K562 (cell line): ENCODE measurements around the gene MRPL48. TPM values are rescaled to one million over a fixed set of nuclear protein-coding genes. Genes with fewer than 3 reads are reported as not detected.
A peak's percentile ranks its signal among the peaks of the same experiment; 100 is the strongest.

Experiments
- BRF1 ChIP-seq: IDR thresholded peaks from 3 replicates; pipeline ENCODE4 v1.6.1; 2011; ENCODE audit warnings: borderline replicate concordance, mild to moderate bottlenecking; ENCODE audit not compliant: insufficient read length; ENCODE audit errors: extremely low read depth
- NBN ChIP-seq: fragments of 450-650 bp; IDR thresholded peaks from 2 replicates; pipeline ENCODE4 v1.6.1; 2016; ENCODE audit warnings: low read depth, mild to moderate bottlenecking
- SIN3A ChIP-seq, 2 experiments: fragments of 150-350 bp in 1 of 2; IDR thresholded peaks; 2 replicates each; pipeline ENCODE4 v1.6.1; 2011 to 2016; ENCODE audit warnings: borderline replicate concordance in 2 of 2, low read depth in 2 of 2, low read length in 2 of 2, mild to moderate bottlenecking in 2 of 2, moderate library complexity in 2 of 2; ENCODE audit not compliant: control insufficient read depth in 1 of 2
- STAT5A ChIP-seq: IDR thresholded peaks from 2 replicates; pipeline ENCODE4 v1.6.1; 2012; ENCODE audit warnings: low read length, inconsistent platforms, borderline replicate concordance
- polyA plus RNA-seq, 8 experiments: library from polyadenylated mRNA; depleted of rRNA in 4 of 8; stranded (reverse) in 5 of 8; unstranded in 3 of 8; fragments of >200 nt; fragmentation: Nextera tagmentation in 2 of 8; fragmentation: Illumina TruSeq in 1 of 8; extraction: Ambion mirVana in 2 of 8; extraction: Trizol in 1 of 8; gene quantifications; 2 replicates each; pipeline versions ENCODE4 v1.2.1 to v1.2.3, GENCODE V29; 2011 to 2014; ENCODE audit warnings: inconsistent platforms in 1 of 8, missing spikeins in 1 of 8
- total RNA-seq, 7 experiments: library from RNA; depleted of rRNA in 6 of 7; stranded (reverse); fragments of >200 nt in 6 of 7; fragmentation: Illumina TruSeq in 2 of 7; extraction: Trizol in 2 of 7; gene quantifications; 2 replicates each; pipeline versions ENCODE4 v1.2.1 to v1.2.3, GENCODE V29; 2011 to 2021; ENCODE audit warnings: low replicate concordance in 1 of 7
- TF ChIP-seq, protein P1 (sequence below): fragments of 250-450 bp; sonication (Bioruptor Pico); IDR thresholded peaks from 2 replicates; pipeline ENCODE4 v1.5.0; 2020; ENCODE audit warnings: mild to moderate bottlenecking, borderline replicate concordance
- TF ChIP-seq, protein P2 (sequence below): fragments of 450-650 bp; IDR thresholded peaks from 2 replicates; pipeline ENCODE4 v1.6.1; 2016; ENCODE audit warnings: low read depth, mild to moderate bottlenecking, moderate library complexity
- TF ChIP-seq, protein P3 (sequence below): fragments of 450-650 bp; IDR thresholded peaks from 2 replicates; pipeline ENCODE4 v1.6.1; 2014; ENCODE audit warnings: low read depth, mild to moderate bottlenecking, moderate library complexity, borderline replicate concordance
- TF ChIP-seq, protein P4 (sequence below): fragments of 450-650 bp; IDR thresholded peaks from 2 replicates; pipeline ENCODE4 v1.6.1; 2018; ENCODE audit not compliant: partially characterized antibody
- TF ChIP-seq, protein P5 (sequence below), 2 experiments: fragments of 200-800 bp in 1 of 2; sonication (Bioruptor generic) in 1 of 2; sonication (generic) in 1 of 2; formaldehyde crosslinking in 1 of 2; IDR thresholded peaks in 1 of 2; conservative IDR thresholded peaks in 1 of 2; 2 replicates each; pipeline versions ENCODE4 v1.5.0 to v1.6.1; 2016 to 2020; ENCODE audit warnings: missing compliant biosample characterization in 1 of 2, missing genetic modification characterization in 1 of 2, missing genetic modification reagents in 1 of 2

MRPL48 gene
- total and polyA plus RNA-seq, 9 of the 15 experiments (the other 6 are each of a cell fraction or from before 2014, with no cell fraction given), result 66.0 to 237 (median 104) TPM

DNA sequence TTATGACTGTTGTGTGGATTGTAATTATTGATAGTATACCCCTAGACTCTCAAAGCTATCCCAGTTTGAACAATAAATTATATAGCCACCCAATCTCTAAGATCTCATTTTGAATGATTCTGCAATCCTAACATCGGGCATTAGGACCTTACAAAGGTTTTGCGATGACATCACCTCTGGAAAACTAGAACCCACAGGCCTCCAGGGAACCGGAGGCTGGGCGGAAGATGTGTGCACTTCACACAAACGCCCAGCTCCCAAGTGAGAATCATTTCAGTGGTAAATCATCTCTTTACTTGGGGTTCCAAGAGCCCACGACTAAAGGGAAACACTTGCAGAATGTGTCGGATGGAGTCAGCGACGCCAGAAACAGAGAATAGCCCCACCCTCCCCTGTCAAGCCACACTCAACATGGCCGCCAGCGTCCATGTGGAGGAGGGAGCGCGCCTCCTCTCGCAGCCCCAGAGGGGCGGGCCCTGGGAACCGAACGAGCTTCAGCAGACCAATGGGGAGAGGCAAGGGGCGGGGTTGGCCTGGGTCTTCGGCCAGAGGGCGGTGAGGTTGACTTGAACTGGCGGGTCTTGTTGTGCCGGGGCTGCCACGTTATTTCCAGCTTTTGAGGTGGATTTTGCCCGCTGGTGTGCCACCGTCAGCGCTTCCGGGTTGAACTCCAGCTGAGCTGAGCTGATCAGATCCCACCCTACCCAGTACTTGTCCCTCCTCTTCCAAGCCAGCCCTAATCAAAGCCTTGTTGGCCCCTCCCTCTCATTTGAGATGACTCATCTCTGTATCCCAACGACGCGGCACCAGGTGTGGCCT lies 8.4 kb upstream of the MRPL48 start (continued):
- TF ChIP-seq, protein P1, sequence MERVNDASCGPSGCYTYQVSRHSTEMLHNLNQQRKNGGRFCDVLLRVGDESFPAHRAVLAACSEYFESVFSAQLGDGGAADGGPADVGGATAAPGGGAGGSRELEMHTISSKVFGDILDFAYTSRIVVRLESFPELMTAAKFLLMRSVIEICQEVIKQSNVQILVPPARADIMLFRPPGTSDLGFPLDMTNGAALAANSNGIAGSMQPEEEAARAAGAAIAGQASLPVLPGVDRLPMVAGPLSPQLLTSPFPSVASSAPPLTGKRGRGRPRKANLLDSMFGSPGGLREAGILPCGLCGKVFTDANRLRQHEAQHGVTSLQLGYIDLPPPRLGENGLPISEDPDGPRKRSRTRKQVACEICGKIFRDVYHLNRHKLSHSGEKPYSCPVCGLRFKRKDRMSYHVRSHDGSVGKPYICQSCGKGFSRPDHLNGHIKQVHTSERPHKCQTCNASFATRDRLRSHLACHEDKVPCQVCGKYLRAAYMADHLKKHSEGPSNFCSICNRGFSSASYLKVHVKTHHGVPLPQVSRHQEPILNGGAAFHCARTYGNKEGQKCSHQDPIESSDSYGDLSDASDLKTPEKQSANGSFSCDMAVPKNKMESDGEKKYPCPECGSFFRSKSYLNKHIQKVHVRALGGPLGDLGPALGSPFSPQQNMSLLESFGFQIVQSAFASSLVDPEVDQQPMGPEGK (CRISPR knock-in tag), result no peak
- TF ChIP-seq, protein P2, sequence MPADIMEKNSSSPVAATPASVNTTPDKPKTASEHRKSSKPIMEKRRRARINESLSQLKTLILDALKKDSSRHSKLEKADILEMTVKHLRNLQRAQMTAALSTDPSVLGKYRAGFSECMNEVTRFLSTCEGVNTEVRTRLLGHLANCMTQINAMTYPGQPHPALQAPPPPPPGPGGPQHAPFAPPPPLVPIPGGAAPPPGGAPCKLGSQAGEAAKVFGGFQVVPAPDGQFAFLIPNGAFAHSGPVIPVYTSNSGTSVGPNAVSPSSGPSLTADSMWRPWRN, result 0 out of 2 replicates have a peak, but pooled peaks have one; percentile 22
- TF ChIP-seq, protein P3, sequence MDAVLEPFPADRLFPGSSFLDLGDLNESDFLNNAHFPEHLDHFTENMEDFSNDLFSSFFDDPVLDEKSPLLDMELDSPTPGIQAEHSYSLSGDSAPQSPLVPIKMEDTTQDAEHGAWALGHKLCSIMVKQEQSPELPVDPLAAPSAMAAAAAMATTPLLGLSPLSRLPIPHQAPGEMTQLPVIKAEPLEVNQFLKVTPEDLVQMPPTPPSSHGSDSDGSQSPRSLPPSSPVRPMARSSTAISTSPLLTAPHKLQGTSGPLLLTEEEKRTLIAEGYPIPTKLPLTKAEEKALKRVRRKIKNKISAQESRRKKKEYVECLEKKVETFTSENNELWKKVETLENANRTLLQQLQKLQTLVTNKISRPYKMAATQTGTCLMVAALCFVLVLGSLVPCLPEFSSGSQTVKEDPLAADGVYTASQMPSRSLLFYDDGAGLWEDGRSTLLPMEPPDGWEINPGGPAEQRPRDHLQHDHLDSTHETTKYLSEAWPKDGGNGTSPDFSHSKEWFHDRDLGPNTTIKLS, result peak; percentile 83
- TF ChIP-seq NBN, result 0 out of 2 replicates have a peak, but pooled peaks have one; percentile 53
- TF ChIP-seq, protein P4, sequence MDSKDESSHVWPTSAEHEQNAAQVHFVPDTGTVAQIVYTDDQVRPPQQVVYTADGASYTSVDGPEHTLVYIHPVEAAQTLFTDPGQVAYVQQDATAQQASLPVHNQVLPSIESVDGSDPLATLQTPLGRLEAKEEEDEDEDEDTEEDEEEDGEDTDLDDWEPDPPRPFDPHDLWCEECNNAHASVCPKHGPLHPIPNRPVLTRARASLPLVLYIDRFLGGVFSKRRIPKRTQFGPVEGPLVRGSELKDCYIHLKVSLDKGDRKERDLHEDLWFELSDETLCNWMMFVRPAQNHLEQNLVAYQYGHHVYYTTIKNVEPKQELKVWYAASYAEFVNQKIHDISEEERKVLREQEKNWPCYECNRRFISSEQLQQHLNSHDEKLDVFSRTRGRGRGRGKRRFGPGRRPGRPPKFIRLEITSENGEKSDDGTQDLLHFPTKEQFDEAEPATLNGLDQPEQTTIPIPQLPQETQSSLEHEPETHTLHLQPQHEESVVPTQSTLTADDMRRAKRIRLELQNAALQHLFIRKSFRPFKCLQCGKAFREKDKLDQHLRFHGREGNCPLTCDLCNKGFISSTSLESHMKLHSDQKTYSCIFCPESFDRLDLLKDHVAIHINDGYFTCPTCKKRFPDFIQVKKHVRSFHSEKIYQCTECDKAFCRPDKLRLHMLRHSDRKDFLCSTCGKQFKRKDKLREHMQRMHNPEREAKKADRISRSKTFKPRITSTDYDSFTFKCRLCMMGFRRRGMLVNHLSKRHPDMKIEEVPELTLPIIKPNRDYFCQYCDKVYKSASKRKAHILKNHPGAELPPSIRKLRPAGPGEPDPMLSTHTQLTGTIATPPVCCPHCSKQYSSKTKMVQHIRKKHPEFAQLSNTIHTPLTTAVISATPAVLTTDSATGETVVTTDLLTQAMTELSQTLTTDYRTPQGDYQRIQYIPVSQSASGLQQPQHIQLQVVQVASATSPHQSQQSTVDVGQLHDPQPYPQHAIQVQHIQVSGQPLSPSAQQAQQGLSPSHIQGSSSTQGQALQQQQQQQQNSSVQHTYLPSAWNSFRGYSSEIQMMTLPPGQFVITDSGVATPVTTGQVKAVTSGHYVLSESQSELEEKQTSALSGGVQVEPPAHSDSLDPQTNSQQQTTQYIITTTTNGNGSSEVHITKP, result peak; percentile 90
- TF ChIP-seq, protein P5, sequence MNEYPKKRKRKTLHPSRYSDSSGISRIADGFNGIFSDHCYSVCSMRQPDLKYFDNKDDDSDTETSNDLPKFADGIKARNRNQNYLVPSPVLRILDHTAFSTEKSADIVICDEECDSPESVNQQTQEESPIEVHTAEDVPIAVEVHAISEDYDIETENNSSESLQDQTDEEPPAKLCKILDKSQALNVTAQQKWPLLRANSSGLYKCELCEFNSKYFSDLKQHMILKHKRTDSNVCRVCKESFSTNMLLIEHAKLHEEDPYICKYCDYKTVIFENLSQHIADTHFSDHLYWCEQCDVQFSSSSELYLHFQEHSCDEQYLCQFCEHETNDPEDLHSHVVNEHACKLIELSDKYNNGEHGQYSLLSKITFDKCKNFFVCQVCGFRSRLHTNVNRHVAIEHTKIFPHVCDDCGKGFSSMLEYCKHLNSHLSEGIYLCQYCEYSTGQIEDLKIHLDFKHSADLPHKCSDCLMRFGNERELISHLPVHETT (CRISPR knock-in tag; conservative IDR thresholded peaks at IDR 0.05 in 1 of 2, IDR thresholded peaks at IDR 0.05 in 1 of 2), result peak in 1 of 2 experiments; percentile 73; a peak in 2 of 4 replicates
- TF ChIP-seq SIN3A (IDR thresholded peaks at IDR 0.05; ENCODE audit: borderline replicate concordance in 2 of 2, control insufficient read depth in 1 of 2, low read depth in 2 of 2, low read length in 2 of 2), result no peak
- no peak for TF ChIP-seq BRF1
- no peak for TF ChIP-seq STAT5A
